NCI-H2227 treated with DMSO at 0.1 percent for 48 hours (cell line): Measurements from ENCODE around the gene CLOCK.
"Not testable (repeated sequence)": the region's sequence is repeated elsewhere in the genome, so short reads cannot be mapped to it uniquely, and the experiment has no call there.

ENCODE experiments used
- DNase-seq: peaks from one replicate; lab custom pipeline; 2025; lab: John Stamatoyannopoulos, UW

Gene CLOCK, protein sequence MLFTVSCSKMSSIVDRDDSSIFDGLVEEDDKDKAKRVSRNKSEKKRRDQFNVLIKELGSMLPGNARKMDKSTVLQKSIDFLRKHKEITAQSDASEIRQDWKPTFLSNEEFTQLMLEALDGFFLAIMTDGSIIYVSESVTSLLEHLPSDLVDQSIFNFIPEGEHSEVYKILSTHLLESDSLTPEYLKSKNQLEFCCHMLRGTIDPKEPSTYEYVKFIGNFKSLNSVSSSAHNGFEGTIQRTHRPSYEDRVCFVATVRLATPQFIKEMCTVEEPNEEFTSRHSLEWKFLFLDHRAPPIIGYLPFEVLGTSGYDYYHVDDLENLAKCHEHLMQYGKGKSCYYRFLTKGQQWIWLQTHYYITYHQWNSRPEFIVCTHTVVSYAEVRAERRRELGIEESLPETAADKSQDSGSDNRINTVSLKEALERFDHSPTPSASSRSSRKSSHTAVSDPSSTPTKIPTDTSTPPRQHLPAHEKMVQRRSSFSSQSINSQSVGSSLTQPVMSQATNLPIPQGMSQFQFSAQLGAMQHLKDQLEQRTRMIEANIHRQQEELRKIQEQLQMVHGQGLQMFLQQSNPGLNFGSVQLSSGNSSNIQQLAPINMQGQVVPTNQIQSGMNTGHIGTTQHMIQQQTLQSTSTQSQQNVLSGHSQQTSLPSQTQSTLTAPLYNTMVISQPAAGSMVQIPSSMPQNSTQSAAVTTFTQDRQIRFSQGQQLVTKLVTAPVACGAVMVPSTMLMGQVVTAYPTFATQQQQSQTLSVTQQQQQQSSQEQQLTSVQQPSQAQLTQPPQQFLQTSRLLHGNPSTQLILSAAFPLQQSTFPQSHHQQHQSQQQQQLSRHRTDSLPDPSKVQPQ

GRCh38 chr4:55546756-55547465 lies at the start of gene CLOCK:
TSS of gene CLOCK (minus strand) at chr4:55546909. CDS start at chr4:55482785, 64,124 bp downstream.
- DNase-seq, result peak; percentile 73

DNA sequence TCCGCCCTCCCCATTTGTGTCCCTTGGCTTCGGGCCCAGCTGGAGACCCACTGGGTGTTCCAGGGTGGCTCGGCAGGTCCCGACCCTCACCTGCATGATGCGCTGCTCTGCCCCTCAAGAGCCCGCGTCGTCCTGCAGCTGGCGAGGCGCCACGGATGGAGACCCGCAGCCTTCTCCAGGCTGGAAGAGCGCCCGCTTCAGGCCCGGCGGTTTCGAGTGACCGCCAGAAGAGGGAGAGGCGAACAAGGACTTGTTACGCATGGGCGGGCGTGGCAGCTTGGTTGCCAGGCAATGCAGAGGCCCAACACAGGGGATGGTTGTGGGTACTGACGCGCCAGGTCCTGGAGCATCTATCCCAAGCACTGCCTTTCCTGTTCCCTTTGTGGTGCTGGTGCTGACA lies 45.3 kb upstream of the CLOCK start, which contains the start of gene PDCL2:
Gene PDCL2, minus strand, starts transcription at position 232 of the 400 bp plus-strand sequence. Its CDS starts 136 bp downstream, at position 96.
- DNase-seq, result no peak

DNA sequence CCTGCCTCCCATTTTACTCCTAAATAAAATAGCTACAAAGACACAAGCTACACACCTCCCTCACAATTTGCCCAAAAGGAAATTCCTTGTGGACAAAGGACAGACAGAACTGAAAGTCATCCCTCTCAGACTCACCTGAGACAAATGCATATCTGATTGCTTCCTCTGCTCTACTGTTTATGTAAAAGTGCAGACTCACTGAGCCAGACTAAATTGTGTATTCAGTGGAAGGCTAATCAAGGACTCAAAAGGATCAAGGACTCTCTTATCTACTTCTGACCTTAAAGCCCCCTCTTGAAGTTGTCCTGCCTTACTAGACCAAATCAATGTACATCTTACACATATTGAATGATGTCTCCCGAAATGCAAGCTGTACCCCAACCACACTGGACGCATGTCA lies 41.5 kb upstream of the CLOCK start:
- DNase-seq, result no peak

DNA sequence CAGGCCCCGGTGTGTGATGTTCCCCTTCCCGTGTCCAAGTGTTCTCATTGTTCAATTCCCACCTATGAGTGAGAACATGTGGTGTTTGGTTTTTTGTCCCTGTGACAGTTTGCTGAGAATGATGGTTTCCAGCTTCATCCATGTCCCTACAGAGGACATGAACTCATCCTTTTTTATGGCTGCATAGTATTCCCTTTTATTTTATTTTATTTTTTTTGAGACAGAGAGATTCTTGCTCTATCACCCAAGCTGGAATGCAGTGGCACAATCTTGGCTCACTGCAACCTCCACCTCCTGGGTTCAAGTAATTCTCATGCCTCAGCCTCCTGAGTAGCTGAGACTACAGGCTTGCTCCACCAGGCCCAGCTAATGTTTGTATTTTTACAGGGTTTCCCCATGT lies 36.1 kb upstream of the CLOCK start:
- not testable (repeated sequence) for DNase-seq

DNA sequence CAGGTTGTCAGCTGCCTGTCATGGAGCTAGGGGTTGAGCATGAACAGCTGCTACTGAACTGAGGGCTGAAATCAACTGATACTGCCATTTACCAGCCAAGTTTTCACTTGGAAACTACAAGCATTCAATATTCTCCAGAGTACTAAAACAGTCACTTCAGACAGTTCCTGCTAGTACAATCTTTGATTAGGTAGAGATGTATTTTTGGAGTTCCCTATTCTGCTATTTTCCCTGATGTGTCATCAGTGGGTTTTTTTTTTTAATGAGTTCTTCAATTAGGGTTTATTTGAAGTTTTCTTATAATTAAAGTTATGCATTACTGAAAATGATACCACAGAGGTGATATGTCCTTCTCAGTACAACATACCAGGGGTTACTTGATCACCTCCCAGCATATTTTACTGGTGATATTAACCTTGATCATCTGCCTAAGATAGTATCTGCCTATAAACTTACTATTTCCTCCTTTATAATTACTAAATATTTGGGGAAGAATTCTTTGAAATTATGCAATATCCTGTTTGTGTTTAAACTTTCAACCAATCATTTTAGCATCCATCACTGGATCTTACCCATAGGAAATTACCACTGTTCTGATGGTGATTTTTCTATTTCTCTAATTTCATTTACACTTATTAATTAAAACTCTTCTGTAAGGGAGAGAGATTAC lies 31.8 kb upstream of the CLOCK start:
- no peak for DNase-seq

DNA sequence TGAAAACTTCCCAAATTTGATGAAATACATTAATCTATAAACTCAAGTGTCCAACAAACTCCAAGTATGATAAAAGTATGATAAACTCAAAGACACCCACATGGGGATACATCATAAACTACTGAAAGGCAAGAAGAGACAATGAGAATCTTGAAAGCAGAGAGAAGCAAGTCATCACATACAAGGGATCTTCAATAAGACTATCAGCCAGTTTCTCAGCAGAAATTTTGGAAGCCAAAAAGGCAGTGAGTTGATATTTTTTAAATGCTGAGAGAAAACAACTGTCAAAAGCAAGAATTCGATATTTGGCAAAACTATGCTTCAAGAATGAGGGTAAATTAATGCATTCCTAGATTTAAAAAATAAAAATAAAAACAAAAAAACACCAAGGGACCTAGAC lies 28.8 kb upstream of the CLOCK start:
- no peak for DNase-seq

GRCh38 chr4:55574252-55574651 lies 27.5 kb upstream of the CLOCK start:
- DNase-seq, result no peak

- no peak for DNase-seq
Measured at GRCh38 chr4:55571806-55572205, 25.1 kb upstream of the CLOCK start.

DNA sequence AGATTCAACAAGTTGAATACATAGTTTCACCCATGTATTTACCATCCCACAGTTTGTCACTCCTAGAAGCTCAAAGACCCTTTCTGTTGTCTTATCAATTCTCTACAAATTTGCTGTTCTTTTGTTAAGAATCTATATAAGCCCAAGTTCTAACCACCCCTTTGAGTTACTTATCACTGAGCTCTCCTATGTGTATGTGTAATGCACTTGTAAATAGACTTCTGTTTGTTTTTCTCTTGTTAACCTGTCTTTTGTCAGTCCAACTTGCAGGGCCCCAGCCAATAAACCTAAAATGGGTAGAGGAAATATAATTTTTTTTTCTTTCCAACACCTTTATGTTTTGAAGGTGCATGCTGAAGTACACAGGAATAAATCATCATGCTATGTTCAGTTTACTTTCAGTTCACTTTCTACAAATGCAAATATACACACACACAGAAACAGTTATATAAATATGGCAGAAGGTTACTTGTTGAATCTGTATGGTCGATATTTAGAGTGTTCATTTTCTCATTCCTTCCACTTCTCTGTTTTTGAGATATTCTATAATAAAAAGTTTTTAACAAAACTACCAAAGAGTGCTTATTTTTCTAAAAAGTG lies 22.3 kb upstream of the CLOCK start:
- DNase-seq, result no peak

DNA sequence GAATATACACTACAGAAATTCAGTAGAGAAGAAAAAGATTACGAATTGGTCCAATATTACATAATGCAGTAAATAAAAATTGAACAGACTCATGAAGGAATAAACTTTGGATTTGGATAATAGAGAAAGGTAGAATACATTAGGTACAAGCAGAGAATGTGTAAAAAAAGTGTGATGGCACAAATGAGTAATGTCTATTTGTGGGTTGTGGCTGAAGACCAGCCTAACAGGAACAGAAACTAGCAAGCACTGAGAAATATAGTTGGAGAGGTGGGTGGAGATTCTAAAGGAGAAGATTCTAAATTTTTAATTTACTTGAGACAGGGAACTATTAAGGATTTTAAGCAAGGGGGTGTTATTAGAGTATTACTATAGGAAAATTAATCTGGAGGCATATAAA lies 15.2 kb upstream of the CLOCK start:
- no peak for DNase-seq

GRCh38 chr4:55560096-55560495 lies 13.4 kb upstream of the CLOCK start:
- DNase-seq, result no peak

GRCh38 chr4:55554453-55555030 lies 7.8 kb upstream of the CLOCK start:
- DNase-seq, result no peak

DNA sequence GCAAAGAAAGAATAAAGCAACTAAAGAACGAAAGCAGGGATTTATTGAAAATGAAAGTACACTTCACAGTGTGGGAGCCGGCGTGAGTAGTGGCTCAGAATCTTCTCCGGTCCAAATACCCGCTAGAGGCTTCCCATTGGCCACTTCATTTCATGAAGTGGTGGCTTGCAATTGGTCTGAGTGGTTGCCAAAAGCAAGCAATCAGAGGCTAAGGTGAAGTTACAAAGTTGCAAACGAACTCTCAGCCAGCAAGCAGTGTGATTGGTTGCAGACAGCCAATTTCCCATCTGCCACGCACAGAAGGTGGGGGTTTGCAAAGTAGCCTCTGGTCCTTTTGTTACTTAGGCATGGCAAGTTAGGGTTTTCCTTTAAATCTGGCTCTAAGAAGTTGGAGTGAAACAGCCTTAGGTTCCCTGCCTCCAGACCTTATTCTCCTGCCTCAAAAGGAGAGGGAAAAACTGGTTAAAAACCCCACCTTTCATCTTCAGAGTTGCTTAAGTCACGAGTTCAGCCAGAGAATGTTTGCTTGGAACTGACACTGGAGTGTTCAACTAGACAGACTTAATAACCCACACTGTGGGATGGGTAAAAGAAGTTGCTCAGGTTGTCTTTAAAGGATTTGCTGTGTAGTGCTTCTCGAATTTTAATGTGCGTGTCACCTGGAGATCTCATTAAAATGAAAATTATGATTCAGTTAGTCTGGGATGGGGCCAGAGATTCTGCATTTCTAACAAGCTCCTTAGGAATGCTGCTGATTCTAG lies 6.9 kb upstream of the CLOCK start:
- DNase-seq, result peak; percentile 4

GRCh38 chr4:55551964-55552363 lies 5.3 kb upstream of the CLOCK start:
- DNase-seq, result not testable (repeated sequence)

DNA sequence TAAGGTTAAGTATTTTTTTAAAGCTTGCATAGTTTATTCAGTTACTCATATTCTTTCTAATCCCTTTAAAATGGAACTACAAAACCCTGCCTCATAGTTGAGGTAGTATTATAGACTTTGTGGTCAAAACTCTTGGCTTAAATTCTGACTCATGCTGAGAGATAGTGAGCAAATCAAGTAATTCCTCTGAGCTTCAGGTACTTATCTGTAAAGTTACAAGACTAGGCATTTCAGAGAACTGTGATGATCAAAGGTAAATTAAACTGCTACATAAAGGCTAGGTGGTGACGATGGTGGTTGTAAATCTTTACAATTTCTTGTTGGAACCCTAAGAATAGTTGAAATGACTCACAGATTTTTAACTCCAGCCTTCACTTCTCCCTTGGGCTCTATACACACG lies 3.2 kb upstream of the CLOCK start:
- no peak for DNase-seq

- no peak for DNase-seq
Measured at GRCh38 chr4:55547918-55548317, 1.2 kb upstream of the CLOCK start.

DNA sequence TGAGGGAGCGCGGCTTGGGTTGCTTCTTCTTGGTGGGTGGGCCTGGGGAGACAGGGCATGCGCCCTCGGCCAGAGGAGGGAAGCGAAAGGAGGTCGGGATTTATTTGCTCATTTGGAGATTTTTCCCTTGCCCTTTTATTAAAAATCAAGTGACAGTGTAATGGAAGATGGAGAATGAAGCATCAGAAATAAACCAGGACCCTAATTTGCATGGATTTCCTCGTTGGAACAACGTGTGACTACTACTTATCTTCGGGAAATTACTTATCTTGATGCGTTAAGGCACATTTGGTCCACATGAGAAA lies 709 bp upstream of the CLOCK start:
- peak; percentile 57 for DNase-seq

GRCh38 chr4:55546506-55546755 lies 278 bp downstream of the CLOCK start:
- no peak for DNase-seq

GRCh38 chr4:55545641-55546505 lies 836 bp downstream of the CLOCK start:
- peak; percentile 52 for DNase-seq

DNA sequence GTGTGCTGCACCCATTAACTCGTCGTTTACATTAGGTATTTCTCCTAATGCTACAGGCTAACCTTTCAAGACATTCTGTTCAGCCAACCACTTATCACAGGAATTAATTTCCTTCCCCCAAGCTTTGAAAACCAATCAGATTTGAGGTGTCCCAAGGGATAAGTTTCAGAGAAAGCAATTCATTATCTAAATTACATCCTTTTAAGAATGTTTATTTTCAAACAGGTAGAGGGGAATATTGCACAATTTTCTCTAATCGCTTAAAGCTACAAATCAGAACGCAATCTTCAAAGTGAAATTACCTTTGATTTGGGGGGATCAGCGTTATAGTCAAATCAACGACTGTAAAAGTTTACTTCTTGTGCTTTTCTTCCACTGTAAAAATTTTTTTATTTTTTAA lies 1.6 kb downstream of the CLOCK start:
- no peak for DNase-seq
